ENCODE data around the gene ZMIZ1.
A peak's percentile ranks its signal among the peaks of the same experiment; 100 is the strongest.

Gene ZMIZ1

GRCh38 chr10:79256264-79256806, 187.6 kb downstream of the ZMIZ1 start:
- Histone ChIP-seq H3K4me1 (ENCODE audit: control insufficient read depth, insufficient read depth, low read length) (peaks cover 4% of the 10 kb centered on the region; the same call in 1 of the 2 replicates), H3K9me3 (ENCODE audit: control insufficient read depth, insufficient read depth, low read depth, low read length) (no peaks in the 10 kb centered on the region), H3K4me3 (ENCODE audit: low read depth, low read length) (no peak overlapping the region), H3K27ac (ENCODE audit: extremely low read depth, low read depth, low read length) (no peak overlapping the region), H3K36me3 (ENCODE audit: control insufficient read depth in 2 of 2, insufficient read depth in 1 of 2, low read length in 2 of 2) (peaks cover 0 to 3% of the 10 kb centered on the region in 2 experiments; a peak in 1 of 3 replicates)
- TF ChIP-seq ZIC2 (tag by site-specific recombination; IDR thresholded peaks at IDR 0.05): peak; percentile 99
- no peak for TF ChIP-seq ZNF132 (tag by site-specific recombination; IDR thresholded peaks at IDR 0.05; ENCODE audit: borderline replicate concordance)
- no peak for TF ChIP-seq RBAK (tag by site-specific recombination; IDR thresholded peaks at IDR 0.05)
- TF ChIP-seq HIC1 (tag by site-specific recombination; IDR thresholded peaks at IDR 0.05): no peak
- POLR2A ChIA-PET: no interaction called here
- CTCF ChIA-PET: interaction anchor here (0.7 kb wide), 1 partner anchor 52 kb away, joined by 6 read pairs; no protein-coding TSS in a partner anchor

- CTCF ChIA-PET: no interaction called here
- H3K27ac ChIP-seq (ENCODE audit: extremely low read depth, low read depth, low read length): no peak overlapping the region
- no peak overlapping the region for H3K4me3 ChIP-seq (ENCODE audit: low read depth, low read length)
- H3K9me3 ChIP-seq (ENCODE audit: control insufficient read depth, insufficient read depth, low read depth, low read length): no peaks in the 10 kb centered on the region
- peaks cover 0 to 3% of the 10 kb centered on the region in 2 experiments; a peak in 1 of 3 replicates for H3K36me3 ChIP-seq (ENCODE audit: control insufficient read depth in 2 of 2, insufficient read depth in 1 of 2, low read length in 2 of 2)
- no peak for TF ChIP-seq ZNF677 (tag by site-specific recombination; IDR thresholded peaks at IDR 0.05)
- no peak for TF ChIP-seq ZNF433 (tag by site-specific recombination; IDR thresholded peaks at IDR 0.05; ENCODE audit: low read depth)
- no peak for TF ChIP-seq BCL11A (tag by site-specific recombination; IDR thresholded peaks at IDR 0.05; ENCODE audit: low read depth)
- peak; percentile 44; the same call in 1 of the 2 replicates for TF ChIP-seq ZIC2 (tag by site-specific recombination; IDR thresholded peaks at IDR 0.05)
- TF ChIP-seq ZNF580 (tag by site-specific recombination; IDR thresholded peaks at IDR 0.05): no peak
- TF ChIP-seq GLIS1 (tag by site-specific recombination; IDR thresholded peaks at IDR 0.05): peak; percentile 94
- POLR2A ChIA-PET: no interaction called here
- H3K4me1 ChIP-seq (ENCODE audit: control insufficient read depth, insufficient read depth, low read length): peaks cover 4% of the 10 kb centered on the region; the same call in 1 of the 2 replicates
These were observed 190.1 kb downstream of the ZMIZ1 start for GRCh38 chr10:79258894-79259293.

- TF ChIP-seq SP2 (tag by site-specific recombination; IDR thresholded peaks at IDR 0.05) (no peak), ZNF211 (tag by site-specific recombination; IDR thresholded peaks at IDR 0.05; ENCODE audit: low read depth) (no peak), ZNF514 (tag by site-specific recombination; IDR thresholded peaks at IDR 0.05) (no peak)
- ChIA-PET CTCF (no interaction called here), POLR2A (no interaction called here)
- no peaks in the 10 kb centered on the region for H3K9me3 ChIP-seq (ENCODE audit: control insufficient read depth, insufficient read depth, low read depth, low read length)
- H3K4me3 ChIP-seq (ENCODE audit: low read depth, low read length): no peak overlapping the region
- no peak overlapping the region for H3K27ac ChIP-seq (ENCODE audit: extremely low read depth, low read depth, low read length)
- H3K36me3 ChIP-seq (ENCODE audit: control insufficient read depth in 2 of 2, insufficient read depth in 1 of 2, low read length in 2 of 2): peaks cover 0 to 3% of the 10 kb centered on the region in 2 experiments; a peak in 1 of 3 replicates
- peaks cover 4% of the 10 kb centered on the region; the same call in 1 of the 2 replicates for H3K4me1 ChIP-seq (ENCODE audit: control insufficient read depth, insufficient read depth, low read length)
These were observed 191.1 kb downstream of the ZMIZ1 start for GRCh38 chr10:79259834-79260233.

- Histone ChIP-seq H3K4me1 (ENCODE audit: control insufficient read depth, insufficient read depth, low read length) (peaks cover 4% of the 10 kb centered on the region; the same call in 1 of the 2 replicates), H3K27ac (ENCODE audit: extremely low read depth, low read depth, low read length) (no peak overlapping the region), H3K4me3 (ENCODE audit: low read depth, low read length) (no peak overlapping the region), H3K9me3 (ENCODE audit: control insufficient read depth, insufficient read depth, low read depth, low read length) (no peaks in the 10 kb centered on the region), H3K36me3 (ENCODE audit: control insufficient read depth in 2 of 2, insufficient read depth in 1 of 2, low read length in 2 of 2) (peaks cover 0 to 3% of the 10 kb centered on the region in 2 experiments; a peak in 1 of 3 replicates)
- ChIA-PET POLR2A (no interaction called here), CTCF (interaction anchor here (0.8 kb wide), 1 partner anchor 65 kb away, joined by 3 read pairs; no protein-coding TSS in a partner anchor)
- TF ChIP-seq MEIS1 (CRISPR knock-in tag; IDR thresholded peaks at IDR 0.05; ENCODE audit: borderline replicate concordance): no peak
- peak; percentile 87 for TF ChIP-seq ZNF600 (tag by site-specific recombination; IDR thresholded peaks at IDR 0.05)
- TF ChIP-seq KLF9 (tag by site-specific recombination; IDR thresholded peaks at IDR 0.05; ENCODE audit: low read depth): no peak
- TF ChIP-seq ZNF175 (tag by site-specific recombination; IDR thresholded peaks at IDR 0.05): no peak
- 0 out of 2 replicates have a peak, but pooled peaks have one; percentile 15 for TF ChIP-seq GLIS1 (tag by site-specific recombination; IDR thresholded peaks at IDR 0.05)
- TF ChIP-seq ZSCAN30 (tag by site-specific recombination; IDR thresholded peaks at IDR 0.05): peak; percentile 66
- no peak for TF ChIP-seq ZNF394 (tag by site-specific recombination; IDR thresholded peaks at IDR 0.05; ENCODE audit: borderline replicate concordance)
- no peak for TF ChIP-seq TCF7L2 (IDR thresholded peaks at IDR 0.05; ENCODE audit: borderline replicate concordance, low read depth, low read length)
- TF ChIP-seq TRIM28 (IDR thresholded peaks at IDR 0.05; ENCODE audit: borderline replicate concordance, low read length): 0 out of 2 replicates have a peak, but pooled peaks have one; percentile 44
- TF ChIP-seq ZBTB6 (tag by site-specific recombination; IDR thresholded peaks at IDR 0.05): peak; percentile 29; the same call in 1 of the 2 replicates
- no peak for TF ChIP-seq ZNF341 (tag by site-specific recombination; IDR thresholded peaks at IDR 0.05; ENCODE audit: low read depth)
- TF ChIP-seq ZNF473 (tag by site-specific recombination; IDR thresholded peaks at IDR 0.05): no peak
These were observed 192.3 kb downstream of the ZMIZ1 start for GRCh38 chr10:79260811-79261740.

Measured in HEK293 (cell line).